K562 (cell line): ENCODE results near the gene NECTIN4. TPM values are rescaled to one million over a fixed set of nuclear protein-coding genes. Genes with fewer than 3 reads are reported as not detected.

Source experiments
- CEBPZ ChIP-seq: fragments of 150-350 bp; IDR thresholded peaks from 2 replicates; pipeline ENCODE4 v1.6.1; 2014; ENCODE audit warnings: low read depth, mild to moderate bottlenecking, low read length, borderline replicate concordance
- CHD1 ChIP-seq: fragments of 200-600 bp; sonication (generic); IDR thresholded peaks from one replicate; pipeline ENCODE4 v1.6.1; 2012; ENCODE audit warnings: mild to moderate bottlenecking, moderate library complexity, low read length, inconsistent platforms
- CREB5 ChIP-seq: fragments of 250-450 bp; sonication (Bioruptor Pico); IDR thresholded peaks from 2 replicates; pipeline ENCODE4 v1.5.0; 2020; ENCODE audit warnings: mild to moderate bottlenecking
- HMG20B ChIP-seq: fragments of 250-450 bp; sonication (Bioruptor Pico); IDR thresholded peaks from 2 replicates; pipeline ENCODE4 v1.5.0; 2021; ENCODE audit warnings: mild to moderate bottlenecking
- MTA2 ChIP-seq: fragments of 450-650 bp; IDR thresholded peaks from 2 replicates; pipeline ENCODE4 v1.6.1; 2016; ENCODE audit warnings: low read depth
- PHF8 ChIP-seq: fragments of 200-600 bp; sonication (generic); IDR thresholded peaks from 2 replicates; pipeline ENCODE4 v1.6.1; 2012; ENCODE audit warnings: mixed run types, mild to moderate bottlenecking, inconsistent platforms, low read length, moderate library complexity, borderline replicate concordance
- PHTF2 ChIP-seq: fragments of 250-450 bp; sonication (Bioruptor Pico); IDR thresholded peaks from 2 replicates; pipeline ENCODE4 v1.5.0; 2021; ENCODE audit warnings: mild to moderate bottlenecking
- PPARD ChIP-seq: fragments of 250-450 bp; sonication (Bioruptor Pico); IDR thresholded peaks from 2 replicates; pipeline ENCODE4 v1.8.0; 2022; ENCODE audit warnings: inconsistent platforms, mild to moderate bottlenecking, moderate library complexity
- TAF1 ChIP-seq: IDR thresholded peaks from 2 replicates; pipeline ENCODE4 v1.6.1; 2011; ENCODE audit warnings: mild to moderate bottlenecking, low read length, moderate library complexity; ENCODE audit not compliant: insufficient read depth, control insufficient read depth, severe bottlenecking; ENCODE audit errors: extremely low read depth
- TOE1 ChIP-seq, 2 experiments: fragments of 450-650 bp in 1 of 2; sonication (generic) in 1 of 2; formaldehyde crosslinking in 1 of 2; IDR thresholded peaks; 2 replicates each; pipeline versions ENCODE4 v1.7.1 to v1.8.0; 2016 to 2022; ENCODE audit warnings: borderline replicate concordance in 2 of 2, mild to moderate bottlenecking in 2 of 2, antibody characterized with exemption in 1 of 2, inconsistent platforms in 1 of 2, low read depth in 1 of 2, missing genetic modification reagents in 1 of 2, moderate library complexity in 1 of 2
- TRIM25 ChIP-seq: fragments of 450-650 bp; IDR thresholded peaks from 2 replicates; pipeline ENCODE4 v1.7.0; 2016; ENCODE audit warnings: borderline replicate concordance
- ZNF124 ChIP-seq: sonication (generic); formaldehyde crosslinking; IDR thresholded peaks from 2 replicates; pipeline ENCODE4 v1.8.1; 2022; ENCODE audit warnings: missing genetic modification reagents
- ZNF174 ChIP-seq: fragments of 250-450 bp; sonication (Bioruptor Pico); IDR thresholded peaks from 2 replicates; pipeline ENCODE4 v1.4.0; 2020; ENCODE audit warnings: mild to moderate bottlenecking
- ZNF280B ChIP-seq: fragments of 250-450 bp; sonication (Bioruptor Pico); IDR thresholded peaks from 2 replicates; pipeline ENCODE4 v1.5.1; 2021; ENCODE audit warnings: mild to moderate bottlenecking
- ZNF699 ChIP-seq: fragments of 250-450 bp; sonication (Bioruptor Pico); IDR thresholded peaks from 2 replicates; pipeline ENCODE4 v1.8.0; 2021; ENCODE audit warnings: mild to moderate bottlenecking, moderate library complexity; ENCODE audit not compliant: insufficient replicate concordance
- ZSCAN32 ChIP-seq: fragments of 450-650 bp; formaldehyde crosslinking; IDR thresholded peaks from 2 replicates; pipeline ENCODE4 v1.4.0; 2020; ENCODE audit warnings: mild to moderate bottlenecking, moderate library complexity
- polyA plus RNA-seq, 8 experiments: library from polyadenylated mRNA; depleted of rRNA in 4 of 8; stranded (reverse) in 5 of 8; unstranded in 3 of 8; fragments of >200 nt; fragmentation: Nextera tagmentation in 2 of 8; fragmentation: Illumina TruSeq in 1 of 8; extraction: Ambion mirVana in 2 of 8; extraction: Trizol in 1 of 8; gene quantifications; 2 replicates each; pipeline versions ENCODE4 v1.2.1 to v1.2.3, GENCODE V29; 2011 to 2014; ENCODE audit warnings: inconsistent platforms in 1 of 8, missing spikeins in 1 of 8
- total RNA-seq, 7 experiments: library from RNA; depleted of rRNA in 6 of 7; stranded (reverse); fragments of >200 nt in 6 of 7; fragmentation: Illumina TruSeq in 2 of 7; extraction: Trizol in 2 of 7; gene quantifications; 2 replicates each; pipeline versions ENCODE4 v1.2.1 to v1.2.3, GENCODE V29; 2011 to 2021; ENCODE audit warnings: low replicate concordance in 1 of 7

NECTIN4 gene
- total and polyA plus RNA-seq, 9 of the 15 experiments (the other 6 are each of a cell fraction or from before 2014, with no cell fraction given): 0.01 to 0.09 TPM; not detected in 7

GRCh38 chr1:161021165-161021969 lies 68.0 kb downstream of the NECTIN4 start (continued):
- TF ChIP-seq TRIM25: 0 out of 2 replicates have a peak, but pooled peaks have one; percentile 65
- TF ChIP-seq ZNF699 (CRISPR knock-in tag): no peak
- no peak for TF ChIP-seq PHTF2 (CRISPR knock-in tag)
- TF ChIP-seq TOE1 (IDR thresholded peaks at IDR 0.05; ENCODE audit: borderline replicate concordance): 0 out of 2 replicates have a peak, but pooled peaks have one; percentile 13
- no peak for TF ChIP-seq TOE1 (CRISPR knock-in tag; IDR thresholded peaks at IDR 0.05; ENCODE audit: borderline replicate concordance, low read depth)
- TF ChIP-seq CEBPZ: no peak
- TF ChIP-seq HMG20B (CRISPR knock-in tag): no peak
- no peak for TF ChIP-seq ZNF174 (CRISPR knock-in tag)
- no peak for TF ChIP-seq ZNF124 (CRISPR knock-in tag)
- TF ChIP-seq PHF8: peak; percentile 79
- TF ChIP-seq PPARD: no peak
- no peak for TF ChIP-seq CHD1
- TF ChIP-seq ZSCAN32: no peak
- TF ChIP-seq CREB5 (CRISPR knock-in tag): no peak
- peak; percentile 75 for TF ChIP-seq TAF1
- TF ChIP-seq ZNF280B (CRISPR knock-in tag): no peak
- no peak for TF ChIP-seq MTA2
